ENCODE results near the gene KREMEN2.

The KREMEN2 gene

DNA sequence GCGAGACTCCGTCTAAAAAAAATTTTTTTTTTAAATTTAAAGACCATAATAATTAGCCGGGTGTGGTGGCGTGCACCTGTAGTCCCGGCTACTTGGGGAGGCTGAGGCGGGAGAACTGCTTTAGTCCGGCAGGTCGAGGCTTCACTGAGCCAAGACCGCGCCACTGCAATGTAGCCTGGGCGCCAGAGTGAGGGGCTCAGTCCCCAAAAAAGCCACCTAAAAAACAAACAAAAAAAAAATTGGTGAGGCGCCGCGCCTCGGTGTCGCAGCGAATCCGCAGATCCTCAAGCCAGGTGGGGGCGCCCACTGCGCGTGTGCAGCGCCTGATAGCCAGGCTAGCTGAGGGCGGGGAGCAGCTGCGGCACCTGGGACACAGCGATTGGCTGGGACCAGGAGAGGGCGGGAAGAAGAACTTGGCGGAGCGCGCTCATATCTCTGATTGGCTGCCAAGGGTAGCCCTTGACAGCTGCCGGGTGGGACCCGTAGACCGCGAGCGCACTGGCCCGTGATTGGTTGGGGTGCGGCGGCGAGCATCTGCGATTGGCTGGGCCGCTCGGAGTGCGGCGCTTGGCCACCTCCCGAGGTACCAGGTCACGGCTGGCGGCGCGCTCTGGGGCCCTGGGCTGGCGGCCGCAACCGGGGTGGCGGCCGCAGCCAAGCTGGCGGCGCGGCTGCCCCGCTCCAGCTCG, 39.7 kb downstream of the KREMEN2 start:
- peak; percentile 89 to 94 for DNase-seq (ENCODE audit: low read depth in 2 of 2)

DNA sequence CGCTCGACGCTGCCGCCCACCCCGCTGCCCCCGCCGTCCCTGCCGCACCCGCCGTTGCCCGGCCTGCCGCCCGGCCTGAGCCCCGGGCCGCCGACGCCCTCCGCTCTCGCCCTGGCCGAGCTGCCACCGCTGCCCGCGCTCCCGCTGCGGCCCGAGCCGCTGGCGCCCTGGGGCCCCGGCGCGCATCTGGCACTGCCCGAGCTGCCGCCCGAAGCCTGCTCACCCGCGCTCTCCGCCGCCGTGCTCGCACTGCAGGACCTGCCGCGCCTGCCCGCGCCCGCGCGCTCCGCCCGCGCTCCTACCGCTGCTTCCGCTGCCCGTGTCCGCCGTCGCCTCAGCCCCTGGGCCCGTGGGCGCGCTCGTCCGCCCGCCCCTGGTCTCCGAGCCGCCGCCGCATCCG, 40.2 kb downstream of the KREMEN2 start:
- no peak for DNase-seq (ENCODE audit: low read depth in 2 of 2)

GRCh38 chr16:3004781-3005284, 40.8 kb downstream of the KREMEN2 start:
- no peak for DNase-seq (ENCODE audit: low read depth in 2 of 2)

GRCh38 chr16:3007059-3007956, 43.2 kb downstream of the KREMEN2 start:
- no peak for DNase-seq (ENCODE audit: low read depth in 2 of 2)

DNA sequence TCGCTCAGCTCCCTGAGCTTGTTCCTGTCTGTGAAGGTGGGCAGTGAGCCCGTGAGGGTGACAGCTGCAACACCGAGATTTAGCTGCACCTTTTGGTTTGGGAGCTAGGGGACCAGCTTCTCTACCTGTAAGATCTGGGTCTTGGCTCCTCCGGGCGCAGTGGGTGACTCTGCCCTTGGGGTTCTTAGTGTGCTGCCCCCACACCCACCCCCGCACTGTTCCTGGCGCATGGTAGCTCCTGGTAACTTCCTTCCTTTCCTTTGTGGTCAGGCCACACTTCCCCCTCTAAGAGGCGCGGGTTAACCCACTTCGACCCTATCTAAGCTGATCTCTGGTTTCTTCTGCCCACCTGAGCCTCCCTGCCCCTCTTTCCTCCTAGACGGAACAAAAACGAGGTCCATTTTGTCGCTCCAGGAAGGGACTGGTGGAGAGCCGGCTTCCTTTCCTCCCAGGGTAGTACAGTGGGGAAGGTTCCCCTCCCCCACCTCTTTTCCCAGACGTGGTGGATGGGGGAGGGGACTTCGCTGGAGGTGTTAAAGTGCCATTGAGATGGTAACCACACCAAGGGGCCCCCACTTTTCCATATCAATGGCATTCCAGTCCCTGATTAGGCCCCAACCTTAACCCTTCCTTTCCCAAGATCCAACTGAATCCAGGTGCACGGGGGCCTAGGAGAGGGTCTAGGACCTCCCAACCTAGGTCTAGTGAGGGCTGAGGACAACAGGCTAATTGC, 44.0 kb downstream of the KREMEN2 start:
- no peak for DNase-seq (ENCODE audit: low read depth in 2 of 2)

DNA sequence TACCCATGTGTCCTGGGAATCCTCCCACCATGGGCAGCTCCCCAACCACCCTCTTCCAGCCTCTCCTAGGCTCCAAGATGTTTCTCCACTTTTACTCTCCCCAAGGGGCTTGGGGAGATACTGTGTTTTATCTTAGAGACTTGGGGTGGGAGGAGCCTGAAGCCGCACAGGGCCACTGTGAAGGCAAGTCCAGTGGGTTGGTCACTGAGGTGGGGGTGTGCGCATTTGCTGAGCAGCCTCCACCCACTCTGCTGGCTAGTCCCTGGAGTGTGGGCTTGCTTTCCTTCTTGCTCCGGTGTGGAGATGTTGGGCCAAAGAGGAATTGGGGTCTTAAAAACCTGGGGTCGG, 44.6 kb downstream of the KREMEN2 start:
- no peak for DNase-seq (ENCODE audit: low read depth in 2 of 2)

DNA sequence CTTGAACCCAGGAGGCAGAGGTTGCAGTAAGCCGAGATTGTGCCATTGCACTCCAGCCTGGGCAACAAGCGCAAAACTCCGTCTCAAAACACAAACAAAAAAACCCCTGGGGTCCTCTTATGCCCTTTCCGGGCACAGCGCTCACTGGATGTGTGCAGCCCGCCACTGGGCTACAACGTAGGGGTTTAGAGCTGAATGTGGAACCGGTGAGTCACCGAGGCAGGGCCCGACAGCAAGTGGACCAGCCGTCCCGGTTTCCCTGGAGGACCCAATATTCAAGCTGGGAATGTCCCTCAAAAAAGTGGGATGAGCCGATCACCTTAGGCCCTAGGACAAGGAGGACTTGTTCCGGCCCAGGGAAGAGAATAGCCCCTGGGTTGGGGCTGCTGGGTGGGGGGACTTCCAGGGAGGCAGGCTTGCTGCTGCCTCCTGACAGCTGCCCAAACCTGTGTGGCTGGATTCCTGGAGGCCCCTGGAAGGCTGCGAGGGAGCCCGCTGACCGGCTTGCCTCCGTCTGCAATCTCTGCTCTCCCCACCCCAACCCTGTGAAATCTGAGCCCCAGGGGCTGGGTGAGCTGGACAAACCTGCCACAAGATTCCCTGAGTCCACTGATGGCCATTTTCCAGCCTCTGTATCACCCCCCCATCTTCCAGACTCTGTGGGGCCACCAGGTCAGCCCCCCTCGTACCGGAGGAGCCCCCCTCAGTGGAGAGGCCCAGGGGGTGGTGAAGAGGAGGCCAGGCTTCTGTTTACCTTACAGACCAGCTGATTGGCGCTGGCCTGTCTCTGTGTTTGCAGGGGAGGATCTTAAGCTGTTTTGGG, 45.7 kb downstream of the KREMEN2 start:
- DNase-seq (ENCODE audit: low read depth in 2 of 2) = no peak

DNA sequence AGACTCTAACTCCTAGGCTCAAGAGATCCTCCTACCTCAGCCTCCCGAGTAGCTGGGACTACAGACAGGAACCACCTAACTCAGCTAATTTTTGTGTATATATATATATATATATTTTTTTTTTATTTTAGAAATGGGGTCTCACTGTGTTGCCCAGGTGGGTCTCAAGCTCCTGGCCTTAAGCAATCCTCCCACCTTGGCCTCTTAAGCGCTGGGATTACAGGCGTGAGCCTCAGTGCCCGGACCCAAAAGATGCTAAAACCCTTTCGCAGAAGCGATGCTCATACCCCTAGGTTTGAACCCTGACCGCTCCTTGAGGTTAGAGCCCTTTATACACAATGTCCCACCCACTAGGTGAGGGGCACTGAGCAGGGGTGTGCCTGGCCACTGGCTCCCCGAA, 46.4 kb downstream of the KREMEN2 start:
- no peak for DNase-seq (ENCODE audit: low read depth in 2 of 2)

GRCh38 chr16:3012246-3012645, 48.2 kb downstream of the KREMEN2 start:
- no peak for DNase-seq (ENCODE audit: low read depth in 2 of 2)

DNA sequence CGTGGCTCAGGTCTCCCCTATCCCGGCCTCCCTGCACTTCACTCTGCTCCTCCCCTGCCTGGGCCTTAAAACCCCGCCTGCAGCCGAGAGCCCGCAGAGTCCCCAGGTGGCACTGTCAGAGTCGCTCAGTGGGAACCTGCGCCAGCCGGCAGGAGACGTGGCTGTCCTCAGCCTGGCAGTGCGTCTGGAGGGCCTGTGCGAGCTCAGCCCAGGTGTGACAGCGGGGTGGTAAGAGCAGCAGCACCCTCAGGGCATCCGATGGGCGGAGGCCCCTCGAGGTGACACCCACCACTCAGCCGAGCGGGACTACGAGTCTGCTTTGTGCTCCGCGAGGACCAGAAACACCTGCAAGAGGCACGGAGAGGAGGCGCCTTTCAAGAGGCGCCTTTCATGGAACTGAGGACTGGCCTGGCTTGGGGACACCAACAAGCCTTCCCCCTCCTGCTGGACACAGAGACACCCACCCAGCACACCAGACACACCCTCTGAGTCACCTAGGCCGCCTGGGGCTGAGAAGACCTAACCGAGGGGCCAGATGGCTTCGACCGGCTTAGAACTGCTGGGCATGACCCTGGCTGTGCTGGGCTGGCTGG, 48.8 kb downstream of the KREMEN2 start, which contains the start of gene CLDN9:
Gene CLDN9, plus strand, starts transcription at position 96 of the 593 bp plus-strand sequence. Its CDS starts 440 bp downstream, at position 536.
- DNase-seq (ENCODE audit: low read depth in 2 of 2) = no peak

DNA sequence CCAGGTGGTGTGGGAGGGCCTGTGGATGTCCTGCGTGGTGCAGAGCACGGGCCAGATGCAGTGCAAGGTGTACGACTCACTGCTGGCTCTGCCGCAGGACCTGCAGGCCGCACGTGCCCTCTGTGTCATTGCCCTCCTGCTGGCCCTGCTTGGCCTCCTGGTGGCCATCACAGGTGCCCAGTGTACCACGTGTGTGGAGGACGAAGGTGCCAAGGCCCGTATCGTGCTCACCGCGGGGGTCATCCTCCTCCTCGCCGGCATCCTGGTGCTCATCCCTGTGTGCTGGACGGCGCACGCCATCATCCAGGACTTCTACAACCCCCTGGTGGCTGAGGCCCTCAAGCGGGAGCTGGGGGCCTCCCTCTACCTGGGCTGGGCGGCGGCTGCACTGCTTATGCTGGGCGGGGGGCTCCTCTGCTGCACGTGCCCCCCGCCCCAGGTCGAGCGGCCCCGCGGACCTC, 49.4 kb downstream of the KREMEN2 start:
- no peak for DNase-seq (ENCODE audit: low read depth in 2 of 2)

DNA sequence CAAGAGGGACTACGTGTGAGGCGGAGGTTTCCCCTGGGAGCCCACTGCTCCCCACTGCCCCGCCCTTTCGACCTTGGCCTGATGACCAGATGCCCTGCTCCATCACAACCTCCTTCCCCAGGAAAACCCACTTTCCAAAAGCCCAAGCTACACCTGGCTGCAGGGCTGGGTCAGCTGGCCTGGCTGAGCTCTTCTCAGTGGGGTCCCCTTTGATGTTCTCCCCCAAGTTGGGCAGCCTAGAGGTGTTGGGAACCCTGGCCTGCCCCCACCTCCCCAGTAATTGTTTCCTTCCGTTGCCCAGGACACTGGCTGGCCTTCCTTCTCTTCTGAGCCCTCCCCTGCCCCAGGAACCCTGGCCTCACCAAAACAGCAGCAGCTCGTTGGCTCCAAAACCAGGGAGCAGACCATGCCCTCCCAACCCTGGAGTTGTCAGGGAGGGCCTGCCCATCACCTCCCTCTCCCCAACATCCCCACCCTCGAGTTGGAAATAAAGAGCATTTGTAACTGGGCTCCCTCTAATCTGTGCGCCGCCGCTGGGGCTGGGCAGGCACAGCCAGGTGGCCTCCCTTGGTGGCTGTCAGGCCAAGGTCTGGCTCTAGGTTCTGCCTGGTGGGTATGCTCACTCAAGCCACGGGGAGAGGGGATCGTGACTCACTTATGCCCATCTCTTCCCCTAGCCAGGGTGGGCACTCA, 50.1 kb downstream of the KREMEN2 start:
- DNase-seq (ENCODE audit: low read depth in 2 of 2) = no peak

DNA sequence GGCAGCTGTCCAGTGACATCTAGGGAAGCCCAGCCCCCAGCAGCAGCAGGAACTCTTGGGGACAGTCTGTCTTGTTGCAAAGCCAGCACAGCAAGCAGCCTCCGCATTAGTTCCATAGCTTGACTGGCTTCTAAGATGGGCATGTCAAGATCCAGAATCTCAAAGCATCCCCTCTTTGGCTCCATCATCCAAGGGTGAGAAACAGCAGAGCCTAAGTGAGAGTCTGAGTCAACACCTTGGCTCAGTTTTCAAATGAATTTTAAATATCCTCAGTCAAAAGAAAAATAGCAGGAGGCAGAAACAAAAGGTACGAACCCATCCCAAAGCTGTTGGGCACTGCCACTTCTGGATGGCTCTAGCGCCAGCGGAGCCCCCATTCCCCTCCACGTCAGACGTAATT, 50.9 kb downstream of the KREMEN2 start:
- DNase-seq (ENCODE audit: low read depth in 2 of 2) = no peak

DNA sequence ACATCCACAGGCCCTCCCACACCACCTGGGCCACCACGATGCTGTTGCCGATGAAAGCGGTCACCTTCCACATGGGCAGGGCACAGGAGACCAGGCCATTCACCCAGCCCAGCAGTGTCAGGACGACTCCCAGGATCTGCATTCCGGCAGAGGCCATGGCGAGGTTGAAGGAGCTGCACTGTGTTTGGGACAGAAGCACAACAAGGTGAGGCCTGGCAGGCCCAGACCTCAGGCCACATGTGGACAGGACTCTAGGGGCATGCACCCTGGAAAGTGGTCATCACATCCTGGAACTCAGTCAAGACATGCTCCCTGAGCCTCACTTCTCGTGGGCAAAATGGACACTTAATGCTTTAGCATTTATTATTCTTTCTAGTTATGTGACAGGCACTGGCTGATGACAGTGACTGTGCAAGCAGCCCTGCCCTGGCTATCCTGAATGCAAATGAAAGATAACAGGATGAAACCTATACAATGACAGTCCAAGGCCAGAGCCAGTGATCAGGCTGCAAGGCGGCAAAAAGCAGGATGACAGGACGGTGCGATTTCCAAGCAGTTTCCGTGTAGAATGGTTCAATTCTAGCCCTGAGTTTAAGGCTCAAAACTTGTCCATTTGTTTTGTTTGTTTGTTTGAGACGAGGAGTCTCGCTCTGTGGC, 51.9 kb downstream of the KREMEN2 start:
- DNase-seq (ENCODE audit: low read depth in 2 of 2) = no peak

- DNase-seq (ENCODE audit: low read depth in 2 of 2) = no peak
These were observed 53.3 kb downstream of the KREMEN2 start for GRCh38 chr16:3017344-3017743.
